GM12891 (cell line): ENCODE measurements around the gene ZNF229. TPM values are rescaled to one million over a fixed set of nuclear protein-coding genes. Genes with fewer than 3 reads are reported as not detected.
"Not testable (repeated sequence)": the region's sequence is repeated elsewhere in the genome, so short reads cannot be mapped to it uniquely, and the experiment has no call there.

Source experiments
- DNase-seq: peaks from one replicate; pipeline ENCODE4 v3.0.0; 2011; ENCODE audit warnings: low spot score; ENCODE audit not compliant: insufficient read length
- FAIRE-seq: peaks from 2 replicates; lab custom pipeline; 2011; peaks lifted over from hg19 to GRCh38; lab: Jason Lieb, UNC
- PAX5 ChIP-seq: IDR thresholded peaks from 2 replicates; pipeline ENCODE4 v1.6.1; 2011; ENCODE audit warnings: low read length, moderate library complexity, mild to moderate bottlenecking; ENCODE audit not compliant: insufficient read depth, severe bottlenecking
- POLR2A ChIP-seq: IDR thresholded peaks from 2 replicates; pipeline ENCODE4 v1.6.1; 2011; ENCODE audit warnings: low read depth, low read length, control low read depth
- POLR2AphosphoS5 ChIP-seq: IDR thresholded peaks from 2 replicates; pipeline ENCODE4 v1.6.1; 2011; ENCODE audit warnings: low read depth, low read length, control low read depth
- POU2F2 ChIP-seq: IDR thresholded peaks from 2 replicates; pipeline ENCODE4 v1.6.1; 2011; ENCODE audit warnings: low read depth, mild to moderate bottlenecking, control low read depth, low read length, moderate library complexity
- SPI1 ChIP-seq: IDR thresholded peaks from 2 replicates; pipeline ENCODE4 v1.6.1; 2011; ENCODE audit warnings: low read depth, low read length, control low read depth
- TAF1 ChIP-seq: IDR thresholded peaks from 2 replicates; pipeline ENCODE4 v1.6.1; 2011; ENCODE audit warnings: low read depth, low read length, control low read depth
- polyA plus RNA-seq: library from polyadenylated mRNA; unstranded; fragments of >200 nt; gene quantifications from one replicate; pipeline ENCODE4 v1.2.1, GENCODE V29; 2012; ENCODE audit warnings: low read depth, missing spikeins, inconsistent platforms; ENCODE audit not compliant: missing spikeins

ZNF229 gene
- 0.69 TPM for polyA plus RNA-seq

GRCh38 chr19:44447916-44448674 is at the start of gene ZNF229:
TSS of gene ZNF229 (minus strand) at chr19:44448472. CDS start at chr19:44442847, 5,625 bp downstream.
- peak; percentile 62 for DNase-seq
- TF ChIP-seq POU2F2 (no peak), POLR2A (no peak)
- FAIRE-seq: peak; percentile 96

GRCh38 chr19:44496711-44497110 is 48.4 kb upstream of the ZNF229 start:
- no peak for FAIRE-seq
- no peak for DNase-seq
- TF ChIP-seq TAF1 (no peak), POU2F2 (no peak), SPI1 (no peak), PAX5 (no peak), POLR2A (no peak), POLR2AphosphoS5 (no peak)

DNA sequence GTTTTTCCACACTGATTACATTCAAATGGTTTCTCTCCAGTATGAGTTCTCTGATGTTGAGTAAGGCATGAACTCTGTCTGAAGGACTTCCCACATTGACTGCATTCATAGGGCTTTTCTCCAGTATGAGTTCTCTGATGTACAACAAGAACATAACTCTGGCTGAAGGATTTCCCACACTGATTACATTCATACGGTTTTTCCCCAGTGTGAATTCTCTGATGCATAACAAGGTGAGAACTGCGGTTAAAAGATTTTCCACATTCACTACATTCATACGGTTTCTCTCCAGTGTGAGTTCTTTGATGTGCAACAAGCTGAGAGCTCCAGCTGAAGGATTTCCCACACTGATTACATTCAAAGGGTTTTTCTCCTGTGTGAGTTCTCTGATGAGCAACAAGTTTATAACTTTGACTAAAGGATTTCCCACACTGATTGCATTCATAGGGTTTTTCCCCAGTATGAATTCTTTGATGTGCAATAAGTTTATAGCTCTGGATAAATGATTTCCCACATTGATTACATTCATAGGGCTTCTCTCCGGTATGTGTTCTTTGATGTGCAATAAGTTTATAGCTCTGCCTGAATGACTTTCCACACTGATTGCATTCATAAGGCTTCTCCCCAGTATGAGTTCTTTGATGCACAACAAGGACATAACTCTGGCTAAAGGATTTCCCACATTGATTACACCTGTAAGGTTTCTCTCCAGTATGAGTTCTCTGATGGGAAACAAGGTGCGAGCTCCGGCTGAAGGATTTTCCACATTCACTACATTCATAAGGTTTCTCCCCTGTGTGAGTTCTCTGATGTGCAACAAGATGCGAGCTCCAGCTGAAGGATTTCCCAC is 28.5 kb upstream of the ZNF229 start:
- TF ChIP-seq POU2F2 (no peak), POLR2AphosphoS5 (no peak), SPI1 (no peak), PAX5 (no peak), TAF1 (no peak), POLR2A (no peak)
- DNase-seq (no peak), FAIRE-seq (peak; percentile 35)

- not testable (repeated sequence) for FAIRE-seq, DNase-seq
Measured at GRCh38 chr19:44468730-44469129, 20.5 kb upstream of the ZNF229 start.

DNA sequence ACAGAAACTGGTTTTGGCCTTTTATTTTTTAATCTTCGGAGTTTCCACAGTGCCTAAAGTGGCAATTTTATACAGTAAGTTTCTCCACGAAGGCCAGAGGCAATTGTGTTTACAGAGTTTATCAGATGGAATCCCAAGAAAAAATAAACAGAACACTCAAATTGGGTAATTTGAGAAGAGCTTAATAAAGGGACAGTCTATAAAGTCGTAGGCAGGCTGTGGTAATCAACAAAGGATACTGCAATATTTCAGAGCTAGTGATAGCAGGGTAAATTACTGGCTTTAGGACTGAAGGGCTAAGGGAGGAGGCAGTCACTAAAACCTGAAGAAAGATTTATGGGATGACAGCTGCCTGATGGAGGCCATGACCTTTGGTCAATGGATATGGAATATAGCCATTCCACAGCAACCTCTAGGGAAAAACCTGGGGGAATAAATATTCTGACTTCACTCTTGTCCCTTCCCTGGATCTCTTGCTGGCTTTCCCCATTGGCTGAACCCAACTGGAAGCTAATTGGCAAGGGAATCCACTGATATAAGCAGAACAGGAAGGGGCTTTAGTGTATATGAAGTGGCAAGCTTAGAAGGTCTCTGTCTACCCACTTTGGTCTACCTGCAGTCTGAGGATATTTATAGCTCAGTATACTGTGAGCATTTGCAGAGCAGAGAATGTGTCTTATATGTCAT is 14.5 kb upstream of the ZNF229 start:
- not testable (repeated sequence) for FAIRE-seq, DNase-seq

DNA sequence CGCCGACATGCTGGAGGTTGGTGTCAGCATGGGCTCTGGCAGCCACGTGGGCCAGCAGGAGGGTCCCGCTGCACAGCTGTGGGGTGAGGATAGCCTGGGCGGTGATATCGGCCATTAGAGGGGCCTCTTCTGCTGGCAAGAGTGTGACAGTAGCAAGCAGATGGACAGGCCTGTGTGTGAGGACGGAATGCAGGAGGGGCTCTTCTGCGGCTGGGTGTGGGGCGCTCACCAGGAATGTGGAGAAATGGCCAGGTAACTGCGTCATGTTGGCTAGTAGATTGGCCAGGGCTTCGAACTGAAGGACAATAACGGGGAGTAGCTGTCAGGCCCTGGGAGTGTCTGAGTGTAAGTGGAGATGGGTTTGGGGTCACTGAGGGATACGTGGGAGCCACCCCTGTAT is 7.7 kb upstream of the ZNF229 start:
- not testable (repeated sequence) for FAIRE-seq, DNase-seq

- no peak for FAIRE-seq
- TF ChIP-seq SPI1 (no peak), POU2F2 (no peak), POLR2A (no peak), TAF1 (no peak), POLR2AphosphoS5 (no peak), PAX5 (no peak)
- DNase-seq: no peak
Measured at GRCh38 chr19:44455100-44455499, 6.8 kb upstream of the ZNF229 start.

DNA sequence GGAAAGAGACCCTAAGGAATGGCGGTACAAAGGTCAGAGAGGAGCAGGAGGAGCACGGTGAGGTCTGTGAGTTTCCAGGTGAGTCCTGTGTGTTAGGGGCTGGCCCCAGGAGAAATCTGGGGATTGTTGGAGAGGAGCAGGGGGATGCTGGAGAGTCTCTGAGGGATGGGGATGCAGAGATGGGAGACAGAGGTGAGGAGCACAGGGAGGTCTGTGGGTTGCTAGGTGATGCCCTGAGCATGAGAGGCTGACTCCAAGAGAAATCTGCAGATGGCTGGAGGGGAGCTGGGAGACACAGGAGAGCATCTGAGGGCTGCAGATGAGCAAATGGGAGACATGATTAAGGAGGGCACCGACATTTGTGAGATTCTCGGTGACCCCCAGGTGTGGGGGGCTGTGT is 4.1 kb upstream of the ZNF229 start:
- no peak for TF ChIP-seq TAF1
- TF ChIP-seq POU2F2: no peak
- no peak for TF ChIP-seq SPI1
- no peak for TF ChIP-seq PAX5
- no peak for TF ChIP-seq POLR2AphosphoS5
- TF ChIP-seq POLR2A: no peak
- no peak for DNase-seq
- no peak for FAIRE-seq

GRCh38 chr19:44451687-44452086 is 3.4 kb upstream of the ZNF229 start:
- no peak for FAIRE-seq
- TF ChIP-seq POLR2AphosphoS5 (no peak), SPI1 (no peak), POLR2A (no peak), TAF1 (no peak), POU2F2 (no peak), PAX5 (no peak)

DNA sequence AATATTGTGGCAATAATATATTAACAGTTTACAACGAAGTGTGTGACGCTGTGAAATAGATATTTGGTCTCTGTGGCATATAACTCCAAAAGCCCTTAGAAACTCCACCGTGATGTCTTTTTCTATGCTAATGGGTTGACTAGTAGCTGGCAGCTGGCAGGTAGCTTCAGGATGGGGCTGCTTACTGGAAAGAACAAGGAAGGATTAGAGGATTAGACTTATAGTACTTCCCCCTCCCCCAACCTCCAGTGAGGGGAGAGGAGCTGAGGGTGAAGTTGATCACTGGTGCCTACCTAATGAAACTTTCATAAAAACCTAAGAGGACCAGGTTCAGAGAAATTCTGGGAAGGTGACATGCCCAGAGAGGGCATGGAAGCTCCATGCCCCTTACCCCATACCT is 9.8 kb downstream of the ZNF229 start:
- DNase-seq (no peak), FAIRE-seq (no peak)
- no peak for TF ChIP-seq TAF1
- TF ChIP-seq POLR2A: no peak

More at GRCh38 chr19:44451687-44452086, 3.4 kb upstream of the ZNF229 start:
- no peak for DNase-seq
